SU-DHL-6 (cell line): ENCODE results near the gene LRP1B.

Source experiments
- H2AFZ ChIP-seq: fragments of 200-600 bp; sonication (generic); 2 replicates; pipeline ENCODE4 v1.6.1; 2014; ENCODE audit warnings: low read depth, mild to moderate bottlenecking, moderate library complexity, mixed read lengths, antibody characterized with exemption, low read length; ENCODE audit not compliant: severe bottlenecking
- H3F3A ChIP-seq: fragments of 200-600 bp; shearing (Covaris generic); 2 replicates; pipeline ENCODE4 v1.6.0; 2016; ENCODE audit warnings: antibody characterized with exemption, mild to moderate bottlenecking; ENCODE audit not compliant: insufficient read depth
- H3K27ac ChIP-seq: fragments of 200-600 bp; sonication (generic); 2 replicates; pipeline ENCODE4 v1.5.1; 2016; ENCODE audit warnings: low read depth, mild to moderate bottlenecking, low read length, moderate library complexity, mixed read lengths
- H3K27me3 ChIP-seq: fragments of 200-600 bp; sonication (generic), shearing (Covaris generic); 2 replicates; pipeline ENCODE4 v1.6.0; 2014; ENCODE audit warnings: mild to moderate bottlenecking, low read length
- H3K36me3 ChIP-seq: fragments of 200-600 bp; sonication (generic); 2 replicates; pipeline ENCODE4 v1.6.1; 2014; ENCODE audit warnings: mild to moderate bottlenecking, low read length, mixed read lengths
- H3K4me2 ChIP-seq: fragments of 300-600, 200-600 bp; shearing (Covaris generic), sonication (generic); 2 replicates; pipeline ENCODE4 v1.6.0; 2014; ENCODE audit warnings: low read length, low read depth, mild to moderate bottlenecking; ENCODE audit not compliant: poor library complexity, severe bottlenecking
- H3K4me3 ChIP-seq: fragments of 200-600 bp; sonication (generic); 2 replicates; pipeline ENCODE4 v1.5.1; 2014; ENCODE audit warnings: antibody characterized with exemption, low read length, mild to moderate bottlenecking, mixed read lengths; ENCODE audit not compliant: insufficient read depth, poor library complexity, severe bottlenecking
- H3K79me2 ChIP-seq: fragments of 200-600 bp; sonication (generic); 2 replicates; pipeline ENCODE4 v1.6.1; 2014; ENCODE audit warnings: mild to moderate bottlenecking, low read length, moderate library complexity; ENCODE audit not compliant: insufficient read depth
- H3K9ac ChIP-seq: fragments of 200-600 bp; sonication (generic); 2 replicates; pipeline ENCODE4 v1.7.0; 2014; ENCODE audit warnings: mild to moderate bottlenecking, low read length
- H3K9me2 ChIP-seq: fragments of 200-600 bp; sonication (generic); replicated peaks from 2 replicates; pipeline ENCODE4 v1.6.1; 2014; ENCODE audit warnings: low read length; ENCODE audit not compliant: insufficient read depth
- H3K9me3 ChIP-seq: fragments of 200-600 bp; sonication (generic); 2 replicates; pipeline ENCODE4 v1.6.1; 2014; ENCODE audit warnings: low read length, mixed read lengths; ENCODE audit not compliant: insufficient read depth
- H4K20me1 ChIP-seq: fragments of 200-600 bp; sonication (generic); 2 replicates; pipeline ENCODE4 v1.6.1; 2014; ENCODE audit warnings: low read depth, mild to moderate bottlenecking, antibody characterized with exemption, low read length, moderate library complexity, mixed read lengths
- CTCF ChIP-seq: fragments of 200-600 bp; sonication (generic); IDR thresholded peaks from one replicate; pipeline ENCODE4 v1.5.1; 2017; ENCODE audit warnings: antibody characterized with exemption, mild to moderate bottlenecking, low read length, moderate library complexity; ENCODE audit not compliant: insufficient read depth, poor library complexity, severe bottlenecking
- EZH2phosphoT487 ChIP-seq: fragments of 200-600 bp; sonication (generic), shearing (Covaris generic); conservative IDR thresholded peaks from 2 replicates; pipeline ENCODE4 v1.6.1; 2018; ENCODE audit warnings: mild to moderate bottlenecking, antibody characterized with exemption, low read length, moderate library complexity, mixed read lengths

The LRP1B gene

DNA sequence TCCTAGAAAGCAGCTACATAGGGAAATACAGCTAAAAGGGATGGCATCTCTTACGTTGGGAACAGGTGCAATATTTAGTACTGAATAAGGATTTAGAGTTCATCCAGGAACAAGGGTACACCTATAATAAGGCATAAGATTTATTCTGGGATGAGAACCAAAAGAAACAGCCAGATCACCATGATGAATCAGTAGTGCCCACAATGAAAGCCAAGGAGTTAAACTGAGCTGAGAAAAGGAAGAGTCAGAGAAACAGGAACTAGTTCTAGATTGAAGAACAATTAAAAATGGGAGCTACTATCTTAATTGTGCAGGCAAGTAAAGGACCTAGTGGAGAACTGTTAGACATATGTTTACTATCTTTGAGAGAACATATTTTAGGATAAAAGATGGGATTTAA is 692.3 kb downstream of the LRP1B start:
- TF ChIP-seq CTCF (no peak), EZH2phosphoT487 (no peak)
- H3K4me2 ChIP-seq, result no peak overlapping the region
- no peaks in the 10 kb centered on the region for H3K79me2 ChIP-seq
- H3K9ac ChIP-seq, result no peak overlapping the region
- H3K27me3 ChIP-seq, result no peaks in the 10 kb centered on the region
- no peak overlapping the region for H3K27ac ChIP-seq
- H3K9me2 ChIP-seq, result no peaks in the 10 kb centered on the region
- H3K36me3 ChIP-seq, result no peaks in the 10 kb centered on the region
- H2AFZ ChIP-seq, result no peak overlapping the region
- H3K4me3 ChIP-seq, result no peak overlapping the region
- H3K9me3 ChIP-seq, result no peaks in the 10 kb centered on the region
- H4K20me1 ChIP-seq, result no peaks in the 10 kb centered on the region
- H3F3A ChIP-seq, result no peaks in the 10 kb centered on the region

DNA sequence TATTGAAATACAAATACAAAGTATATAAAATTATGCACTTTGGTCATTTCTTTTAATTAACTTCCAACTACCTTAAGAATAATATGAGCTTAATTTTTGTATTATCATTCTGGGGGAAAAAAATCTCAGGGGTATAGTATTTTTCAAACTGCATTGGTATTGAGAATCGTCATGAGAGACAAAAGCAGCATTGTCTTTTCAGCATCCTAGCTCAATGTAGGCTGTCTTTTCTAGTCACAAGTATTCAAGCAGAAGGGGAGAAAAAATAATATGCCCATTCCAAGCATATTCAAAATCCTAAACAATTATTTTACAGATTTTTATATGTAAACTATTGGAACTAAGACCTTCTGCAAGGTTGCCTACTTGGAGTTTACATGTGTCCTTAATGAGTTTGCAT is 693.3 kb downstream of the LRP1B start:
- H3K9me2 ChIP-seq, result no peaks in the 10 kb centered on the region
- H3K27ac ChIP-seq, result no peak overlapping the region
- H3F3A ChIP-seq, result no peaks in the 10 kb centered on the region
- no peaks in the 10 kb centered on the region for H3K9me3 ChIP-seq
- TF ChIP-seq EZH2phosphoT487 (no peak), CTCF (no peak)
- no peaks in the 10 kb centered on the region for H4K20me1 ChIP-seq
- H3K36me3 ChIP-seq, result no peaks in the 10 kb centered on the region
- no peaks in the 10 kb centered on the region for H3K27me3 ChIP-seq
- H3K9ac ChIP-seq, result no peak overlapping the region
- no peaks in the 10 kb centered on the region for H3K79me2 ChIP-seq
- no peak overlapping the region for H3K4me3 ChIP-seq
- no peak overlapping the region for H2AFZ ChIP-seq
- no peak overlapping the region for H3K4me2 ChIP-seq

DNA sequence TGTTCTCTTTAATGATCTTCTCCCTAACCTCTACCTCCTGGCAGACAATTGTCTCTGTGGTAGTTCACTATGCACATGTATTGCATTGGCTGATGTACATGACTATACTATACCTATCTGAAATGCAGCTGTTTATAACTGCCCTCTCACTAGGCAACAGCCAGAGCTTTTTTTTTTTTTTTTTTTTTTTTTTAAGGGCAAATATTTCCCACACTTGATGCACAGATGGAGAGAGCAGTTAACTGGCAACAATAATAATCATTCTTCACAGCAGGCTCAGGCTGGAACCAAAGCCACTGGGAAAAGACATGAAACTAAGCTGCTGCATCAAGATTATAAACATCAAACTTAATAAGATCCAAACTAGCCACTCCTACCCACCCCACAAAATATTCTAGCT is 707.7 kb downstream of the LRP1B start:
- H3K27ac ChIP-seq, result no peak overlapping the region

More for the DNA sequence above, 707.7 kb downstream of the LRP1B start:
- H4K20me1 ChIP-seq, result no peaks in the 10 kb centered on the region
- H3K9me3 ChIP-seq, result no peaks in the 10 kb centered on the region
- H3K4me2 ChIP-seq, result no peak overlapping the region
- TF ChIP-seq EZH2phosphoT487 (no peak), CTCF (no peak)
- no peak overlapping the region for H3K9ac ChIP-seq
- no peak overlapping the region for H2AFZ ChIP-seq
- H3K4me3 ChIP-seq, result no peak overlapping the region
- no peaks in the 10 kb centered on the region for H3K36me3 ChIP-seq
- H3K79me2 ChIP-seq, result no peaks in the 10 kb centered on the region
- H3F3A ChIP-seq, result no peaks in the 10 kb centered on the region
- H3K27me3 ChIP-seq, result no peaks in the 10 kb centered on the region
- no peaks in the 10 kb centered on the region for H3K9me2 ChIP-seq
